IMR-90 (cell line): ENCODE data around the gene TMEM214. TPM values are rescaled to one million over a fixed set of nuclear protein-coding genes. Genes with fewer than 3 reads are reported as not detected.

Experiments
- ATAC-seq: fragments of 200-7000 bp; cut with Tn5 transposase; 2 replicates; pipeline ENCODE4 v1.9.1; 2020; ENCODE audit warnings: low read depth, mild to moderate bottlenecking, moderate library complexity
- BruUV-seq: library from RNA; stranded (reverse); fragments of 400-500 nt; replicated peaks from 2 replicates; lab custom pipeline; 2021; lab: Mats Ljungman, UMichigan
- CTCF ChIA-PET: fragments of 300-600 bp; formaldehyde crosslinking; extraction: SDS; loops from one replicate; lab custom pipeline; 2021; ENCODE audit warnings: antibody characterized with exemption; lab: Yijun Ruan, JAX
- POLR2A ChIA-PET: fragments of 300-600 bp; sonication (Branson Sonifier 250); formaldehyde crosslinking; loops from one replicate; lab custom pipeline; 2022; ENCODE audit warnings: antibody characterized with exemption; ENCODE audit not compliant: unreplicated experiment; lab: Charles Lee
- DNase-seq: peaks from one replicate; pipeline ENCODE4 v3.0.0; 2013
- H2AFZ ChIP-seq: replicated peaks from 2 replicates; pipeline ENCODE3; 2013; ENCODE audit warnings: low read length, mild to moderate bottlenecking; ENCODE audit not compliant: poor library complexity
- H2AK5ac ChIP-seq: 2 replicates; pipeline ENCODE4 v1.6.1; 2013; ENCODE audit warnings: low read depth, low read length, inconsistent platforms
- H2AK9ac ChIP-seq: replicated peaks from 2 replicates; pipeline ENCODE3; 2013; ENCODE audit warnings: mild to moderate bottlenecking, low read depth, low read length, moderate library complexity; ENCODE audit not compliant: poor library complexity
- H2BK120ac ChIP-seq: 2 replicates; pipeline ENCODE4 v1.6.1; 2013; ENCODE audit warnings: low read depth, low read length, inconsistent platforms
- H2BK15ac ChIP-seq: 3 replicates; pipeline ENCODE4 v1.6.1; 2013; ENCODE audit warnings: low read depth, low read length, inconsistent platforms
- H2BK20ac ChIP-seq: 2 replicates; pipeline ENCODE4 v1.6.1; 2013; ENCODE audit warnings: low read depth, mild to moderate bottlenecking, inconsistent platforms, low read length, moderate library complexity
- H2BK5ac ChIP-seq: 2 replicates; pipeline ENCODE4 v1.6.1; 2013; ENCODE audit warnings: mild to moderate bottlenecking, low read depth, low read length, inconsistent platforms; ENCODE audit not compliant: poor library complexity, severe bottlenecking
- H3K14ac ChIP-seq: replicated peaks from 2 replicates; pipeline ENCODE4 v1.6.1; 2013; ENCODE audit warnings: low read depth, low read length, inconsistent platforms
- H3K18ac ChIP-seq: 2 replicates; pipeline ENCODE4 v1.6.1; 2013; ENCODE audit warnings: low read depth, low read length, control low read depth
- H3K23ac ChIP-seq: 2 replicates; pipeline ENCODE4 v1.6.1; 2013; ENCODE audit warnings: low read depth, low read length, inconsistent platforms
- H3K27ac ChIP-seq: 2 replicates; pipeline ENCODE4 v1.5.1; 2013; ENCODE audit warnings: mild to moderate bottlenecking, control low read depth, low read length; ENCODE audit not compliant: insufficient read depth
- H3K27me3 ChIP-seq: 2 replicates; pipeline ENCODE4 v1.6.1; 2013; ENCODE audit warnings: low read length; ENCODE audit not compliant: control insufficient read depth, insufficient read depth
- H3K36me3 ChIP-seq: 2 replicates; pipeline ENCODE4 v1.6.1; 2013; ENCODE audit warnings: low read length, mixed read lengths; ENCODE audit not compliant: control insufficient read depth, insufficient read depth
- H3K4ac ChIP-seq: 2 replicates; pipeline ENCODE4 v1.6.1; 2013; ENCODE audit warnings: low read depth, low read length, inconsistent platforms
- H3K4me1 ChIP-seq: 2 replicates; pipeline ENCODE4 v1.6.1; 2013; ENCODE audit warnings: low read length, mixed read lengths; ENCODE audit not compliant: control insufficient read depth, insufficient read depth
- H3K4me2 ChIP-seq: 2 replicates; pipeline ENCODE4 v1.6.1; 2013; ENCODE audit warnings: low read depth, mild to moderate bottlenecking, control low read depth, low read length, moderate library complexity
- H3K4me3 ChIP-seq: 2 replicates; pipeline ENCODE4 v1.5.1; 2013; ENCODE audit warnings: low read depth, mild to moderate bottlenecking, control low read depth, low read length, moderate library complexity; ENCODE audit not compliant: insufficient read depth
- H3K56ac ChIP-seq: 2 replicates; pipeline ENCODE4 v1.6.1; 2013; ENCODE audit warnings: low read length, inconsistent platforms; ENCODE audit not compliant: insufficient read depth; ENCODE audit errors: extremely low read depth
- H3K79me1 ChIP-seq, 2 experiments: 2 replicates each; pipeline ENCODE4 v1.6.1; 2013; ENCODE audit warnings: low read length in 2 of 2, inconsistent platforms in 1 of 2, low read depth in 1 of 2
- H3K9ac ChIP-seq: 2 replicates; pipeline ENCODE4 v1.6.1; 2013; ENCODE audit warnings: low read depth, low read length, control low read depth
- H3K9me1 ChIP-seq: 2 replicates; pipeline ENCODE4 v1.6.1; 2013; ENCODE audit warnings: low read length, inconsistent platforms; ENCODE audit not compliant: insufficient read depth
- H3K9me3 ChIP-seq: 2 replicates; pipeline ENCODE4 v1.6.1; 2013; ENCODE audit warnings: low read length; ENCODE audit not compliant: control insufficient read depth, insufficient read depth
- H4K20me1 ChIP-seq: 2 replicates; pipeline ENCODE4 v1.6.1; 2013; ENCODE audit warnings: low read length, inconsistent platforms; ENCODE audit not compliant: insufficient read depth
- H4K5ac ChIP-seq: 2 replicates; pipeline ENCODE4 v1.6.1; 2013; ENCODE audit warnings: mild to moderate bottlenecking, low read depth, low read length, control low read depth
- H4K8ac ChIP-seq, 2 experiments: 2 replicates each; pipeline ENCODE4 v1.6.1; 2013; ENCODE audit warnings: low read depth in 2 of 2, low read length in 2 of 2, control low read depth in 1 of 2, inconsistent platforms in 1 of 2
- H4K91ac ChIP-seq: 2 replicates; pipeline ENCODE4 v1.6.1; 2013; ENCODE audit warnings: low read depth, low read length, inconsistent platforms; ENCODE audit not compliant: insufficient read depth
- ELK1 ChIP-seq: fragments of 150-350 bp; IDR thresholded peaks from 2 replicates; pipeline ENCODE4 v1.6.1; 2016; ENCODE audit warnings: low read depth, mild to moderate bottlenecking, low read length, moderate library complexity, borderline replicate concordance
- MAFK ChIP-seq: IDR thresholded peaks from 2 replicates; pipeline ENCODE4 v1.6.1; 2012; ENCODE audit warnings: low read depth, low read length, improper control_type of control experiment
- MXI1 ChIP-seq: IDR thresholded peaks from 2 replicates; pipeline ENCODE4 v1.6.1; 2012; ENCODE audit warnings: low read depth, mild to moderate bottlenecking, low read length, moderate library complexity, borderline replicate concordance
- RAD21 ChIP-seq: IDR thresholded peaks from 2 replicates; pipeline ENCODE4 v1.6.1; 2012; ENCODE audit warnings: low read length, improper control_type of control experiment
- RCOR1 ChIP-seq: IDR thresholded peaks from 2 replicates; pipeline ENCODE4 v1.6.1; 2012; ENCODE audit warnings: mild to moderate bottlenecking, low read length, improper control_type of control experiment; ENCODE audit not compliant: insufficient replicate concordance
- SMC3 ChIP-seq: fragments of 150-350 bp; IDR thresholded peaks from 2 replicates; pipeline ENCODE4 v1.6.1; 2016; ENCODE audit warnings: low read depth, mild to moderate bottlenecking, antibody characterized with exemption, low read length, moderate library complexity
- USF2 ChIP-seq: fragments of 150-350 bp; IDR thresholded peaks from 2 replicates; pipeline ENCODE4 v1.6.1; 2017; ENCODE audit warnings: mild to moderate bottlenecking, antibody characterized with exemption, low read length, low read depth
- WGBS, 2 experiments: methylation state at CpG; one replicate each; pipeline versions ENCODE4 v1.1.5 to v1.1.7; 2013; ENCODE audit warnings: missing lambda C conversion rate in 2 of 2; ENCODE audit not compliant: insufficient read length in 1 of 2; ENCODE audit errors: extremely low coverage in 2 of 2; 5-methylcytosine and 5-hydroxymethylcytosine counted together
- dilution Hi-C: fragments of 300-500 bp; cut with HindIII; formaldehyde crosslinking; loops from one replicate; pipeline ENCODE4 v1.14.3; 2018; ENCODE audit warnings: low sequenced_read_pairs; ENCODE audit not compliant: unreplicated experiment
- in situ Hi-C: fragments of 300-500 bp; cut with MboI; formaldehyde crosslinking; loops from 3 replicates; pipeline ENCODE4 v1.14.3; 2019; ENCODE audit warnings: low sequenced_read_pairs, inconsistent platforms, mixed read lengths
- intact Hi-C: fragments of 100-400 bp; cut with micrococcal nuclease; formaldehyde crosslinking; loops from 2 replicates; pipeline ENCODE4 v1.10.0; 2022
- polyA plus RNA-seq, 3 experiments: library from polyadenylated mRNA; depleted of rRNA; stranded (reverse); fragments of >200 nt; gene quantifications; 2 replicates each; pipeline ENCODE4 v1.2.3, GENCODE V29; 2012; ENCODE audit warnings: low replicate concordance in 1 of 3
- total RNA-seq: library from RNA; depleted of rRNA; stranded (reverse); fragments of >200 nt; gene quantifications from 2 replicates; pipeline ENCODE4 v1.2.3, GENCODE V29; 2012

The TMEM214 gene
- total and polyA plus RNA-seq, 2 of the 4 experiments (the other 2 are of a cell fraction): 32.1 to 121 TPM

- H3K9me1 ChIP-seq: peaks cover 17% of the 10 kb centered on the region
- no peak overlapping the region for H2AK5ac ChIP-seq
- no CpG with 5 or more reads among the region's 3 CpGs for WGBS, 2 experiments
- no peak overlapping the region for H3K23ac ChIP-seq
- H3K36me3 ChIP-seq: peaks cover 32% of the 10 kb centered on the region
- no peak for DNase-seq
- H3K79me1 ChIP-seq: peaks cover 19 to 44% of the 10 kb centered on the region in 2 experiments
- ChIA-PET POLR2A (interaction anchor here (0.9 kb wide), 1 partner anchor 9 kb away, joined by 3 read pairs; no protein-coding TSS in a partner anchor), CTCF (no interaction called here)
- no peaks in the 10 kb centered on the region; the same call in 1 of the 2 replicates for H3K4me1 ChIP-seq
- dilution Hi-C loops (no loop called here), in situ Hi-C loops (no loop called here), intact Hi-C loops (no loop called here)
- no peak overlapping the region for H2BK5ac ChIP-seq
- no peaks in the 10 kb centered on the region; the same call in none of the 2 replicates for H4K20me1 ChIP-seq
- H3K9ac ChIP-seq: no peak overlapping the region
- BruUV-seq: no TSS peak
- no peak overlapping the region for H2AK9ac ChIP-seq
- H2AFZ ChIP-seq: no peak overlapping the region
- no peak overlapping the region for H3K14ac ChIP-seq
- H4K5ac ChIP-seq: no peak overlapping the region
- no peak overlapping the region for H2BK15ac ChIP-seq
- no peaks in the 10 kb centered on the region for H3K9me3 ChIP-seq
- H4K91ac ChIP-seq: no peak overlapping the region
- no peak overlapping the region for H4K8ac ChIP-seq
- H2BK20ac ChIP-seq: no peak overlapping the region
- no peak overlapping the region for H3K27ac ChIP-seq
- H3K4ac ChIP-seq: no peak overlapping the region
- H3K4me2 ChIP-seq: no peak overlapping the region
- H3K18ac ChIP-seq: no peak overlapping the region
- H2BK120ac ChIP-seq: no peak overlapping the region
- TF ChIP-seq ELK1: no peak
- TF ChIP-seq RAD21: no peak
- no peak for TF ChIP-seq SMC3
- no peak for TF ChIP-seq RCOR1
- TF ChIP-seq USF2: no peak
- TF ChIP-seq MAFK: no peak
- TF ChIP-seq MXI1: no peak
- H3K4me3 ChIP-seq: no peak overlapping the region
- H3K27me3 ChIP-seq: no peaks in the 10 kb centered on the region
- ATAC-seq: no peak
- no peak overlapping the region for H3K56ac ChIP-seq
Observed at GRCh38 chr2:27060323-27060722, 27.6 kb downstream of the TMEM214 start.
